HTR-8/SVneo (cell line): Measurements from ENCODE around the gene FAM184B.
"Not testable (repeated sequence)": the region's sequence is repeated elsewhere in the genome, so short reads cannot be mapped to it uniquely, and the experiment has no call there.

Experiments
- DNase-seq: peaks from one replicate; pipeline ENCODE4 v3.0.0; 2011; ENCODE audit warnings: low spot score, mixed read lengths; ENCODE audit not compliant: insufficient read length
- FAIRE-seq: peaks from 2 replicates; lab custom pipeline; 2011; peaks lifted over from hg19 to GRCh38; lab: Jason Lieb, UNC

Gene FAM184B

GRCh38 chr4:17722356-17722700 is 59.1 kb downstream of the FAM184B start:
- no peak for FAIRE-seq
- no peak for DNase-seq

- DNase-seq: peak; percentile 18
- peak; percentile 9 for FAIRE-seq
These were observed 59.7 kb downstream of the FAM184B start for GRCh38 chr4:17721496-17722355.

- DNase-seq: no peak
- FAIRE-seq: no peak
These were observed 62.3 kb downstream of the FAM184B start for GRCh38 chr4:17719106-17719505.

- FAIRE-seq (no peak), DNase-seq (no peak)
These were observed 63.0 kb downstream of the FAM184B start for GRCh38 chr4:17718471-17718870.

- DNase-seq: no peak
- no peak for FAIRE-seq
These were observed 64.1 kb downstream of the FAM184B start for GRCh38 chr4:17717301-17717700.

GRCh38 chr4:17715511-17715910 is 65.9 kb downstream of the FAM184B start:
- FAIRE-seq: no peak
- no peak for DNase-seq

- no peak for DNase-seq
- no peak for FAIRE-seq
These were observed 67.6 kb downstream of the FAM184B start for GRCh38 chr4:17713779-17714178.

GRCh38 chr4:17712166-17712565 is 69.3 kb downstream of the FAM184B start:
- FAIRE-seq (no peak), DNase-seq (no peak)

- not testable (repeated sequence) for DNase-seq, FAIRE-seq
These were observed 70.2 kb downstream of the FAM184B start for GRCh38 chr4:17711206-17711605.

- no peak for FAIRE-seq
- no peak for DNase-seq
These were observed 71.7 kb downstream of the FAM184B start for GRCh38 chr4:17709763-17710068.

GRCh38 chr4:17708992-17709762 is 72.2 kb downstream of the FAM184B start:
- no peak for FAIRE-seq
- no peak for DNase-seq

- FAIRE-seq: no peak
- no peak for DNase-seq
These were observed 73.8 kb downstream of the FAM184B start for GRCh38 chr4:17707671-17708070.

- no peak for DNase-seq
- FAIRE-seq: no peak
These were observed 76.3 kb downstream of the FAM184B start for GRCh38 chr4:17705107-17705506.

- DNase-seq (no peak), FAIRE-seq (no peak)
These were observed 77.3 kb downstream of the FAM184B start for GRCh38 chr4:17704020-17704650.

- FAIRE-seq (no peak), DNase-seq (no peak)
These were observed 78.8 kb downstream of the FAM184B start for GRCh38 chr4:17702641-17703040.

- DNase-seq: no peak
- no peak for FAIRE-seq
These were observed 79.5 kb downstream of the FAM184B start for GRCh38 chr4:17701882-17702281.

- DNase-seq (no peak), FAIRE-seq (no peak)
These were observed 80.1 kb downstream of the FAM184B start for GRCh38 chr4:17701138-17701839.

GRCh38 chr4:17699380-17699779 is 82.0 kb downstream of the FAM184B start:
- FAIRE-seq: no peak
- DNase-seq: no peak

GRCh38 chr4:17698116-17698515 is 83.3 kb downstream of the FAM184B start:
- DNase-seq (no peak), FAIRE-seq (no peak)

GRCh38 chr4:17695341-17695740 is 86.1 kb downstream of the FAM184B start:
- FAIRE-seq: no peak
- DNase-seq: no peak

- DNase-seq: no peak
- FAIRE-seq: no peak
These were observed 86.9 kb downstream of the FAM184B start for GRCh38 chr4:17694552-17694951.
